Activated CD4-positive, alpha-beta T cell treated with anti-CD3 and anti-CD28 coated beads, Interleukin-2, Interleukin-4, amounts not matched to agents 100 ng/mL and 50 ng/mL, durations not matched to agents 16 hours and 8 hours (primary cell): ENCODE data around the gene UMAD1.

Experiments
- DNase-seq: peaks from one replicate; pipeline ENCODE4 v3.0.0-alpha.2; 2020; ENCODE audit warnings: low spot score

The UMAD1 gene

GRCh38 chr7:7640221-7641128 is at the start of gene UMAD1:
Gene UMAD1, plus strand, starts transcription at chr7:7640752. Its CDS starts 32,620 bp downstream, at chr7:7673372.
- peak; percentile 99 for DNase-seq

DNA sequence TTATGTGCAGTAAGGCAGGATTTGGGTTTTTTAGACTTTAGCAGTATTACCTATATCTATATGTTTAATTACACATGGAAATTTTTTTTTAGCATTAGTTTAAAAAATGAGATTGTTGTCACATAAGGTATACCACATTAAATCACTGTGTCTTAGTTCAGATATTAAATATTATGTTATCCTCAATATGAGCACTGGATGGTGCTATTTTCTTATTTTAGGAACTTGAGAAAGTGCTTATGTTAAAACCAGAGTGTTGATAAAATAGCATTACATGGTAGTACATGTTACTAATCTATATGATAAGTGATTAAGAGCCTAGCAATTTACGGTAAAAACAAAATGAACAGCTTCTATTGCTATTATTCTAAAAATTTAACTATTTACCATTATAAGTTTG is 45.1 kb upstream of the UMAD1 start:
- peak; percentile 7 for DNase-seq

DNA sequence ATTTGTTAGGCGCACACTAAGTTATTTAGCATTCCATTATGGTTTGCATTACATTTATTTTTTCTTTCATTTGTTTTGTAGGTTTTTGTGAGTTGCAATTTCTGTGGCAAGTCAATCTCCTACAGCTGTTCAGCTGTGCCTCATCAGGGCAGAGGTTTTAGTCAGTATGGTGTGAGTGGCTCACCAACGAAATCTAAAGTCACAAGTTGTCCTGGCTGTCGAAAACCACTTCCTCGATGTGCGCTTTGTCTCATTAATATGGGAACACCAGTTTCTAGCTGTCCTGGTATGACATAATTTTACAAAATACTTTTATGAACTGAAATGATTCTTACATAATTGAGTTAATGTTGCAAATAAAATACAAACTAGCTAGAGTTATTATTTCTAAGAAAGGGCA is 44.4 kb upstream of the UMAD1 start:
- peak; percentile 11 for DNase-seq

GRCh38 chr7:7607010-7607409 is 33.5 kb upstream of the UMAD1 start:
- DNase-seq = no peak

GRCh38 chr7:7609330-7609729 is 31.2 kb upstream of the UMAD1 start:
- DNase-seq = no peak

DNA sequence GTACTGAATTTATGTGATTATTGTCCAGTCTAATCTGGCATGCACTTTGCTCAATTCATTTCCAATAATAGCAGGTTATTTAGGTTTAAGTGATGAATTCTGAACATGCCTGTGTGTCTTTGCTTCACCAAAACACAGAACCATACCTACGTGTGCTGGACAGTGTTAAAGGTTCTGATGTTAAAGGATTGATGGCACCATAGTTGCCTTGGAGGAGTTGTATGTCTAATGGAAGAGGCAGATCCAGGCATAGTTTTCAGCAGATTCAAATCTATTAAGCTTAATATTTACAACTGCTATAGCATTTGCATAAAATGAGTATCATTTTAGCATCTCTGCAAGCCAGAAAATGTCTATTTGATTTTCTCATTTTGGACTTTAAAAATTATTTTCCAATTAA is 28.0 kb upstream of the UMAD1 start:
- no peak for DNase-seq

- DNase-seq = no peak
These were observed 27.3 kb upstream of the UMAD1 start for GRCh38 chr7:7613210-7613609.

GRCh38 chr7:7614018-7614741 is 26.4 kb upstream of the UMAD1 start:
- DNase-seq = no peak

- no peak for DNase-seq
These were observed 23.0 kb upstream of the UMAD1 start for GRCh38 chr7:7617550-7617949.

- DNase-seq = no peak
These were observed 22.1 kb upstream of the UMAD1 start for GRCh38 chr7:7618410-7618809.

- DNase-seq = no peak
These were observed 20.3 kb upstream of the UMAD1 start for GRCh38 chr7:7620236-7620635.

GRCh38 chr7:7620644-7621210 is 19.8 kb upstream of the UMAD1 start:
- DNase-seq = no peak

DNA sequence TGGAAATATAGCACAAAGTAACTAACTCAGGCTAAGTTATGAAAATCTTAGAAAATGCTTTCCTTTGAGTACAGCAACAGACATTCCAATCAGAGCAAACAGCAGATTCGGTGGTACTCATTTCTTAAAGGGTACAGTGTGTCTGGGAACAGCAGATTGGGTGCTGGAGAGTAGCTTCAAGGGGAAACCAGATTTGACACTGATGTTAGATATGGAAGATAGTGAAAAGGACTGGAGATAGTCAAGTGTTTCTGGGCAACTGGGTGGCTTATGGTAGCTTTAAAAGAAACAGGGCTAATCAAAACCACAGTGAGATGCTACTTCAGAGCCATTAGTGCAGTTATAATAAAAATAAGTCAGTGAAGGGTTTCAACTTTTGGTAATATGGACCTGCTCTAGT is 12.1 kb upstream of the UMAD1 start:
- DNase-seq = no peak

DNA sequence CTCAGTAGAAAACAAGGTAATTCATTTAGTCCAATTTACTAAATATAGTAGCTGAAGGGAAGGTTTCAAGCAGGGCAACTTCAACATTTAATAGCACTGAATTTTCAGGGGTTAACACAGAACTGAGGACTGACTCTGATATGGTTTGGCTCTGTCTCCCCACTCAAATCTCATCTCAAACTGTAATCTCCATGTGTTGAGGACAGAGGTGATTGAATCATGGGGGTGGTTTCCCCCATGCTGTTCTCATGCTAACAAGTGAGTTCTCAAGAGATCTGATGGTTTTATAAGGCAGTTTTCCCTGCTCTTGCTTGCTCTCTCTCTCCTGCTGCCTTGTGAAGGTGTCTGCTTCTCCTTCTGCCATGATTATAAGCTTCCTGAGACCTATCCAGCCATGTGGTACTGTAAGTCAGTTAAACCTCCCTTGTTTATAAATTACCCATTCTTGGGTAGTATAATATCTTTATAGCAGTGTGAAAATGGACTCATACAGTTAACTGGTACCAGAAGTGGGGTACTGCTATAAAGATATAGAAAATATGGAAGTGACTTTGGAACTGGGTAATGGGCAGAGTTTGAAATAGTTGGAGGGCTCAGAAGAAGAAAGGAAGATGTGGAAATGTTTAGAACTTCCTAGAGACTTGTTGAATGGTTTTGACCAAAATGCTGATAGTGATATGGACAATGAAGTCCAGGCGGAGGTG is 9.8 kb upstream of the UMAD1 start:
- DNase-seq = no peak

- DNase-seq = peak; percentile 1
These were observed 1.1 kb upstream of the UMAD1 start for GRCh38 chr7:7639421-7639820.

DNA sequence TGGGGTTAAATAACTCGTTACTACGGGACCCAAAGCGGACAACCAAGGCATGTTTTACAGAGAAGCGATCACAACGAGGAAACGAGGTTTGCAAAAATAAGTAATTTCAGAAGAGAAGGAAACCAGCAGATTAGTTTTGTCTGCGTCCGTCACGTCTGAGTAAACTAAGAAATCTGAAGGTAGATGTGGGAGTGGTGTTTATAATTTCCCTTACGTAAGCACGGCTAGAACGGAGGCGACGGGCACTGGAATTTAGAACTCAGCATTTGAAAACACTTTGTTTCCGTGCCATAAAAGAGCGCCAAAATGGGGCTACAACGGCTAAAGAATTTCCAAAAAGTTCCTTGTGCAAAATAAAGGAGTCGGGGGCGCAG is 718 bp upstream of the UMAD1 start:
- peak; percentile 56 for DNase-seq

GRCh38 chr7:7641129-7641663 is 644 bp downstream of the UMAD1 start:
- no peak for DNase-seq

DNA sequence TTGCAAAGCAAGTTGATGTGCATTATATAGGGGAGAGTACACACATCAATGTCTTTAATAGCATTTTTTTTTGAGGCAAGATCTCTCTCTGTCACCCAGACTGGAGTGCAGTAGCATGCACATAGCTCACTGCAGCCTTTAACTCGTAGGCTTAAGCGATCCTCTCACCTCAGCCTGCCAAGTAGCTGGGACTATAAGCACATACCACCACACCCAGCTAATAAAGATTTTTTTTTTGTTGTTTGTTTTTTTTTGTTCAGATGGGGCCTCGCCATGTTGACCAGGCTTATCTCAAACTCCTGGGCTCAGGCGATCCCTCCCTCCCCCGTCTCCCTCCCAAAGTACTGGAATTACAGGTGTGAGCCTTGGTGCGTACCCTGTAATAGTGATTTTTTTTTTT is 1.5 kb downstream of the UMAD1 start:
- DNase-seq = no peak

GRCh38 chr7:7647495-7648036 is 7.0 kb downstream of the UMAD1 start:
- DNase-seq = no peak

DNA sequence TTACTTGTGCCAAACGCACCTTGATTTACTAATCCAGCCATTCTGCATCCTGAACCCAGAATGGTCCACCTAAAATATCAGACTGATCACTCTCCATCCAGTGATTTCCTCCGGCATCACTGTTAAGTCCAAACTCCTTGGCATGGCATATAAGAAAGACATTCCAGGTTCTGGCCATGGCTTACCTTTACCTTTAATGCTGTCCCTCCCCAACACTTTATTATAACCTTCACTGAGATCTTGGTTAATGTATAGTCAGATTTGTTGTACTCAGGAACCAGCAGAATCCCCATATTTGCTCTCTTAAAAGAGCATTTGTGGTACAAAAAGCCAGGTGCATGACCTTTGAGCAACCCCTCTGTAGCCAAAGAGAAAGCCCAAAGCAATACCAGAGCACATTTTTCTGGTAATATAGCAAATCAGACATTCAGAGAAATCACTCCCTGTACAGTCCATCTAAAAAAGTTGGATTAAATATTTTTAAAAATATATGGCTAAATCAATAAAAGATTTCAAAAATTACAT is 10.2 kb downstream of the UMAD1 start:
- no peak for DNase-seq

DNA sequence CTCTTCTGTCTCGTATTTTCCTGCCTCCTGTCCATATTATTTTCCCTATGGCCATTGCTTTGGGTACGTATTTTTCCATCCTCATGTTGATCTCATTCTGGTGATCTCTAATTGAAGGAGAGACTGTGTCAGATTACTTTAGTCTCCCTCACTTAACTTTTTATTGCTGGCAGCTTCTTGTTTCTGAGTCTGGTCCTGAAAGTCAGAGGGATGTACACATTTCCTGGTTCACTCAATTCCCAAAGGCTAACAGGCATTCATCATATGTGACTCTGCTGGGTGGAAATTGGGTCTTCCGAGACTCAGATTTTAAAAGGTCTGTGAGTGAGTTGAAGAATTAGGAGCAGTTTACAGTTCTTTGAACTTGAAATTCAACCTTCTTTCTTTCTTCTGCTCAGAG is 10.9 kb downstream of the UMAD1 start:
- no peak for DNase-seq
